PC-3 (cell line): ENCODE measurements around the gene AWAT2. TPM values are rescaled to one million over a fixed set of nuclear protein-coding genes. Genes with fewer than 3 reads are reported as not detected.
A peak's percentile ranks its signal among the peaks of the same experiment; 100 is the strongest.

ENCODE experiments used
- ATAC-seq: fragments of 200-7000 bp; cut with Tn5 transposase; 2 replicates; pipeline ENCODE4 v1.9.1; 2020; ENCODE audit warnings: mild to moderate bottlenecking, moderate library complexity
- BruUV-seq: library from RNA; stranded (reverse); fragments of 400-500 nt; replicated peaks from 2 replicates; lab custom pipeline; 2021; lab: Mats Ljungman, UMichigan
- CTCF ChIA-PET: fragments of 300-600 bp; sonication (Branson Sonifier 250); formaldehyde crosslinking; loops from one replicate; lab custom pipeline; 2022; ENCODE audit warnings: antibody characterized with exemption; lab: Charles Lee
- POLR2A ChIA-PET: fragments of 300-600 bp; sonication (Branson Sonifier 250); formaldehyde crosslinking; loops from one replicate; lab custom pipeline; 2022; ENCODE audit warnings: antibody characterized with exemption; ENCODE audit not compliant: unreplicated experiment; lab: Charles Lee
- DNase-seq: peaks from one replicate; pipeline ENCODE4 v3.0.0-alpha.2; 2015
- H2AFZ ChIP-seq: fragments of 300-600 bp; sonication (generic); 2 replicates; pipeline ENCODE4 v1.6.0; 2016; ENCODE audit warnings: antibody characterized with exemption, low read length
- H3F3A ChIP-seq: fragments of 300-600 bp; sonication (generic); one replicate; pipeline ENCODE4 v1.6.0; 2017; ENCODE audit warnings: antibody characterized with exemption, low read length, control low read depth, mild to moderate bottlenecking; ENCODE audit not compliant: unreplicated experiment
- H3K27ac ChIP-seq: fragments of 300-600 bp; sonication (generic); 2 replicates; pipeline ENCODE4 v1.5.1; 2016; ENCODE audit warnings: mild to moderate bottlenecking, low read length
- H3K27me3 ChIP-seq: fragments of 300-600 bp; sonication (generic); 2 replicates; pipeline ENCODE4 v1.6.1; 2016; ENCODE audit warnings: low read length, mixed read lengths
- H3K36me3 ChIP-seq: fragments of 300-600 bp; sonication (generic); 2 replicates; pipeline ENCODE4 v1.6.1; 2016; ENCODE audit warnings: low read depth, mixed run types, low read length, mixed read lengths
- H3K4me1 ChIP-seq: fragments of 300-600 bp; sonication (generic); 2 replicates; pipeline ENCODE4 v1.5.1; 2016; ENCODE audit warnings: low read length; ENCODE audit not compliant: insufficient read depth
- H3K4me2 ChIP-seq: fragments of 300-600 bp; sonication (generic); 2 replicates; pipeline ENCODE4 v1.6.0; 2016; ENCODE audit warnings: low read length
- H3K4me3 ChIP-seq: fragments of 300-600 bp; sonication (generic); 2 replicates; pipeline ENCODE4 v1.5.1; 2016; ENCODE audit warnings: mild to moderate bottlenecking, low read length, mixed read lengths
- H3K79me2 ChIP-seq: fragments of 300-600 bp; sonication (generic); 2 replicates; pipeline ENCODE4 v1.6.1; 2017; ENCODE audit warnings: low read length, mixed read lengths
- H3K9ac ChIP-seq: fragments of 300-600 bp; sonication (generic); 2 replicates; pipeline ENCODE4 v1.6.0; 2016; ENCODE audit warnings: mild to moderate bottlenecking, low read length
- H3K9me2 ChIP-seq: fragments of 300-600 bp; sonication (generic); replicated peaks from 2 replicates; pipeline ENCODE4 v1.6.1; 2016; ENCODE audit warnings: mixed run types, low read length, mixed read lengths
- H3K9me3 ChIP-seq: fragments of 300-600 bp; sonication (generic); 2 replicates; pipeline ENCODE4 v1.6.1; 2016; ENCODE audit warnings: low read length, mixed read lengths
- H4K20me1 ChIP-seq: fragments of 300-600 bp; sonication (generic); 2 replicates; pipeline ENCODE4 v1.6.1; 2016; ENCODE audit warnings: low read length, mixed read lengths
- EZH2 ChIP-seq: fragments of 300-600 bp; sonication (generic); IDR thresholded peaks from one replicate; pipeline ENCODE4 v1.6.1; 2017; ENCODE audit warnings: antibody characterized with exemption, mild to moderate bottlenecking, low read length; ENCODE audit not compliant: unreplicated experiment
- EZH2phosphoT487 ChIP-seq: fragments of 300-600 bp; sonication (generic); IDR thresholded peaks from 2 replicates; pipeline ENCODE4 v1.6.1; 2018; ENCODE audit warnings: mild to moderate bottlenecking, antibody characterized with exemption, low read length, borderline replicate concordance
- intact Hi-C: fragments of 100-400 bp; cut with micrococcal nuclease; formaldehyde crosslinking; loops from 2 replicates; pipeline ENCODE4 v1.9.0; 2023
- total RNA-seq: library from RNA; depleted of rRNA; stranded (reverse); fragments of >200 nt; gene quantifications from 2 replicates; pipeline ENCODE4 v1.2.3, GENCODE V29; 2014
- TF ChIP-seq, protein P1 (sequence below): fragments of 300-600 bp; sonication (generic); conservative IDR thresholded peaks from 2 replicates; pipeline ENCODE4 v1.5.1; 2017; ENCODE audit warnings: antibody characterized with exemption, low read depth, mild to moderate bottlenecking, low read length

Gene AWAT2
- total RNA-seq, 1 experiment from 2014 or later = not detected

DNA sequence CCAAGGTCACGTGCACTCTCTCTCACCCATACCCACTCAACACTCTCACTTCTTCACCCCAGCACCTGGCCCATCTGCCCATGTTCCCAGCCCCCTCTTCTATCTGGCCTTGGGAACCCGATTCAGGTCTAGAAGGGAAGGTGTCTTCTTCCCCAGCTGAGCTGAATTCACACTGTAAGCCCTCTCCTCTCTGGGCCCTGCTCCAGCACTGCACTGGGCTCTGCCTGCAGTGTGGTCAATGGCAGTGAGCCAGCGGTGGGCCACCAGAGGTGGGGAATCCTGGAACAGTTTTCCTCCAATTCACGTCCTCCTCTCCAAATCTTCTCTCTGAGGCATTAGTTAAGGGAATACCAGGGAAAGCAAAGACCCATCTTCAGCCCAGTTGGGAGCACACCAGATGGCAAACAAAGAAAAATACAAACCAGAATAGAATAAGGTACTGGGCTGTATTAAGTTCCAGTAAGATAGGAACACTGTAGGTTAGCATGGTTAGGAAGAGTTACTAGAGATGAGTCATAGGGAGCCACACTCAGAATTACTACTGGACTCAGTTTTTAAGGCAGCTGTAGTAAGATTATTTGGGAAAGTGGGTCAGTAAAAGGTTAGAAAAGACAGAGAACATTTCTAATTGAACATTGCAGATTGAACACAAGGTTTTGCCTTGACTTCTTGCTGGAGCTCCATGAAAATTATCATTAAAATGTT lies 5.0 kb downstream of the AWAT2 start:
- H3K27ac ChIP-seq = peak overlapping the region; percentile 62
- no peaks in the 10 kb centered on the region for H3K9me2 ChIP-seq
- H2AFZ ChIP-seq = no peak overlapping the region
- H3K79me2 ChIP-seq = no peaks in the 10 kb centered on the region
- ChIA-PET CTCF (no interaction called here), POLR2A (no interaction called here)
- peak overlapping the region; percentile 12; the same call in 1 of the 2 replicates for H3K4me2 ChIP-seq
- no peaks in the 10 kb centered on the region for H3K36me3 ChIP-seq
- BruUV-seq = no TSS peak
- H3K4me1 ChIP-seq = peaks cover 47% of the 10 kb centered on the region
- ATAC-seq (peak; percentile 66), DNase-seq (peak; percentile 61)
- intact Hi-C loops = no loop called here
- H3K4me3 ChIP-seq = no peak overlapping the region
- no peaks in the 10 kb centered on the region for H3F3A ChIP-seq
- no peak overlapping the region for H3K9ac ChIP-seq
- H4K20me1 ChIP-seq = no peaks in the 10 kb centered on the region
- TF ChIP-seq, protein P1, sequence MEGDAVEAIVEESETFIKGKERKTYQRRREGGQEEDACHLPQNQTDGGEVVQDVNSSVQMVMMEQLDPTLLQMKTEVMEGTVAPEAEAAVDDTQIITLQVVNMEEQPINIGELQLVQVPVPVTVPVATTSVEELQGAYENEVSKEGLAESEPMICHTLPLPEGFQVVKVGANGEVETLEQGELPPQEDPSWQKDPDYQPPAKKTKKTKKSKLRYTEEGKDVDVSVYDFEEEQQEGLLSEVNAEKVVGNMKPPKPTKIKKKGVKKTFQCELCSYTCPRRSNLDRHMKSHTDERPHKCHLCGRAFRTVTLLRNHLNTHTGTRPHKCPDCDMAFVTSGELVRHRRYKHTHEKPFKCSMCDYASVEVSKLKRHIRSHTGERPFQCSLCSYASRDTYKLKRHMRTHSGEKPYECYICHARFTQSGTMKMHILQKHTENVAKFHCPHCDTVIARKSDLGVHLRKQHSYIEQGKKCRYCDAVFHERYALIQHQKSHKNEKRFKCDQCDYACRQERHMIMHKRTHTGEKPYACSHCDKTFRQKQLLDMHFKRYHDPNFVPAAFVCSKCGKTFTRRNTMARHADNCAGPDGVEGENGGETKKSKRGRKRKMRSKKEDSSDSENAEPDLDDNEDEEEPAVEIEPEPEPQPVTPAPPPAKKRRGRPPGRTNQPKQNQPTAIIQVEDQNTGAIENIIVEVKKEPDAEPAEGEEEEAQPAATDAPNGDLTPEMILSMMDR = no peak
- no peaks in the 10 kb centered on the region for H3K27me3 ChIP-seq
- H3K9me3 ChIP-seq = no peaks in the 10 kb centered on the region

DNA sequence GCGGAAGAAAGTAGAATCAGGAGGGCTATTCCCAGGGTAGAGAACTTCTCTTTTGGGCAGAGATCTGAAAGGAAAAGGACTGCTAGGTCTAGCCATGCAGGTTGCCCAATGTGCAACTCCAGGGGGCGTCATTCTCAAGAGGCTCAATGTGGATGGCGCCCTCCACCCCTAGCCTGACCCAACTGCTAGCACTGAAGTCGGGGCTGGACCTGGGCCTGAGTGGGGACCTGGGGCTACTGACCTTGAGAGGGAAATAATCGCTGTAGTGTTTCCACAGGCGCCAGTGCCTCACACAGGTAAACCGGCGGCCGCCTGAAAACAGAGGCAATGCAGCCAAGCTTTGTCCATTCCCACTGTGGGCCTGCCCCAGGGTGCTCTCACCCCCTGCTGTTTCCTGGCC lies 6.1 kb downstream of the AWAT2 start:
- H3K27ac ChIP-seq = no peak overlapping the region; the same call in 1 of the 2 replicates
- peaks cover 51% of the 10 kb centered on the region for H3K4me1 ChIP-seq
- no peaks in the 10 kb centered on the region for H3K36me3 ChIP-seq
- POLR2A ChIA-PET = no interaction called here
- H3K4me3 ChIP-seq = no peak overlapping the region
- no peaks in the 10 kb centered on the region for H3K9me2 ChIP-seq
- TF ChIP-seq, protein P1 = no peak
- TF ChIP-seq EZH2phosphoT487 (no peak), EZH2 (no peak)
- no peak overlapping the region for H3K9ac ChIP-seq
- DNase-seq (no peak), ATAC-seq (no peak)
- no peaks in the 10 kb centered on the region for H3F3A ChIP-seq
- no peaks in the 10 kb centered on the region for H3K79me2 ChIP-seq
- H3K4me2 ChIP-seq = no peak overlapping the region
- no peaks in the 10 kb centered on the region for H4K20me1 ChIP-seq
- no peak overlapping the region for H2AFZ ChIP-seq
- H3K9me3 ChIP-seq = no peaks in the 10 kb centered on the region
- no peaks in the 10 kb centered on the region for H3K27me3 ChIP-seq
- intact Hi-C loops = no loop called here
- CTCF ChIA-PET = no interaction called here
- no TSS peak for BruUV-seq
